Measurements from ENCODE around the gene ADAMTS13. TPM values are rescaled to one million over a fixed set of nuclear protein-coding genes. Genes with fewer than 3 reads are reported as not detected.
"Not testable (repeated sequence)": the region's sequence is repeated elsewhere in the genome, so short reads cannot be mapped to it uniquely, and the experiment has no call there.

ADAMTS13 gene
- polyA plus RNA-seq (ENCODE audit: insufficient read length in 10 of 10), result 1 to 10 TPM; 3.8 to 8.6 (median 5.9) TPM
- long read RNA-seq, donor 1, result 0 reads
- long read RNA-seq, donor 2, result 0 reads
- long read RNA-seq, donor 3, result 0 reads
- long read RNA-seq, donor 4, result 0 reads
- long read RNA-seq, donor 5, result 0 reads
- long read RNA-seq, donor 6, result 0 reads
- long read RNA-seq, donor 7, result 0 reads
- long read RNA-seq, donor 8, result 0 reads
- long read RNA-seq, donor 9, result 0 reads

DNA sequence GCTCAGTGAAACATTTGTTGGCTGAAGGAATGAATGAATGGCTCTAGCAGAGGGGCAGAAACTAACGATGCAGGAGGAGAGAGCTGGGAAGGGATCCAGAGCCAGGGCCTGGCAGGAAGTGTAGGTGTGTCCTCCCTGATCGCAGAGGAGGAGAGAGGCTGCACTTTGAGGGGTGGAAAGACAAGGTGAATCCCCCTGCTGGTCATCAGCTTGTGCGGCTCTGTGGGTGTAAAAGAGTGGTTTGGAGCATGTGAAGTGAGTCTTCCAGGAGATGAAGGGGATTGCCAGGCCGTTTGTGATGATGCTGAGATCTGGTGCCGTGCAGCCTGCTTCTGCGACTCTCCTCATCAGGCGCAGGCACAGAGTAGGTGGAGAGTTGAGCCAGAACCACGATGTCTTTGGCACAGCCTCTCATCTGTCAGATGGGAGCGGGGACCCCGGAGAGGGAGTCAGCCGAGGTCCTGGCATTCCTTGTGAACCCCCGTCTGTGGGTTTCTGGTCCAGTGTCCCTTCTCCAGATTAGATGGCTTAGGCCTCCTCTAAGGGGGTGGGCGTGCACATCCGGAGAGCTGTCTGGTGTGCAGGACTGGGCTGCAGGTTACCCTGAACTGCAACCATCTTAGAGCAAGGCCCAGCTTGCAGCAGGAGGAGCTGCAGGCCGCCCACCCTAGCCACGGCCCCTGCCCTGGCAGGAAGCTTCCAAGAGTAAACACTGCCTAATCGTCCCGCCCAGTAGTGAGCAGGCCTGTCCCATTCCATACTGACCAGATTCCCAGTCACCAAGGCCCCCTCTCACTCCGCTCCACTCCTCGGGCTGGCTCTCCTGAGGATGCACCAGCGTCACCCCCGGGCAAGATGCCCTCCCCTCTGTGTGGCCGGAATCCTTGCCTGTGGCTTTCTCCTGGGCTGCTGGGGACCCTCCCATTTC, at the start of gene ADAMTS13:
ADAMTS13 (plus strand) TSS at position 753 of the 928 bp plus-strand sequence; CDS start at position 830, 77 bp downstream.
- DNase-seq, result no peak

DNA sequence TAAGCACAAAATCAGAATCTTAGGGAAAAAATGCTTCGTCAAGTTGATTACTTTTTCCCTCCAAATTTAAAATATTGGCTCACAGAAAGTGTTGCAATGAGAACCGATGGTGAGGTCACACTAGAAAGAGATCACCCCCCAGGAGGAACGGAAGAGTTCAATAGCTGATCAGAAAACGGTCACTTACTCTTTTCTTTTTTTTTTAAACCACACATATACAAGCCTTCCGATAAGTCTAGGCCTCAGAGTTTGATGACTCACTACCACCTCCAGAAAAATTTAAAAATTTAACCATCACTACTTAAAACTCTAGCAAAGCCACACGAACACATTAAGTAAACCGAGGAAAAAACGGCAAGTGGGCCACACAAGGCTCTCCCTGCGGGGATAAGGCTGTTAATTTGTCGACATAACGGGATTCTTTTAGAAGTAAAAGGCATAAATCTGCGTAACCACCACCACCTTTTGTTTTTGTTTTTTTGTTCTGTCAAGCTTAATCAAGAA, 47.5 kb upstream of the ADAMTS13 start:
- DNase-seq, result peak in 1 of 3 donors; percentile 22

DNA sequence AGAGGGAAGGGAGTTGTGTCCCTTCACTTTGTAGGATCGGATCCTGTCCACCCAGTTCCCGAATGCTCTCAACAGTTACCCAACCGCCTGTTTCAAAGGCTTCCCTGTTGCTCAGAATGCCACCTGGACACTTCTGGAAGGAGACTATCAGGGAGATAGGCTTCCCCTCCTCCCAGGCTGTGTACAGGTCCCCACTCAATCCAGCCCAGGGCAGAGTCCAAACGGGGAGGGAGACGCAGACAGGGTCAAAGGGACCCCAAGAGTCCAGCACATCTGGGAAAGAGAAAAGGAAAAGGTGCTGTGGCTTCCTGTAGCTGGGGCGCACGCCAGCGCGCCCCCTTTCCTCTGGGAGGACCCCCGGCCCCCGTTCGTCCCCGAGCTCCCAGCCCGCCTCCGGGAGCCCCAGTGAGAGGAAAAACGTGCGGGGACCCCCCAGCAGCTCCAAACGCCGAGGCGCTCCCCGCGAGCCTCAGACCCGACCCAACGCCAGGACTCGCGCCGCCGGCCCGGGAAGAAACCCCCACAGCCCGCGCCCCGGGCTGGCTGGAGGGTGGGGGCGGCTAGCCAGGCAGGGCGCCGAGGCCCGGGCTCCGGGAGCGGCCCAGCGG, 46.9 kb upstream of the ADAMTS13 start:
- peak in 2 of 3 donors; percentile 17 to 61 for DNase-seq

DNA sequence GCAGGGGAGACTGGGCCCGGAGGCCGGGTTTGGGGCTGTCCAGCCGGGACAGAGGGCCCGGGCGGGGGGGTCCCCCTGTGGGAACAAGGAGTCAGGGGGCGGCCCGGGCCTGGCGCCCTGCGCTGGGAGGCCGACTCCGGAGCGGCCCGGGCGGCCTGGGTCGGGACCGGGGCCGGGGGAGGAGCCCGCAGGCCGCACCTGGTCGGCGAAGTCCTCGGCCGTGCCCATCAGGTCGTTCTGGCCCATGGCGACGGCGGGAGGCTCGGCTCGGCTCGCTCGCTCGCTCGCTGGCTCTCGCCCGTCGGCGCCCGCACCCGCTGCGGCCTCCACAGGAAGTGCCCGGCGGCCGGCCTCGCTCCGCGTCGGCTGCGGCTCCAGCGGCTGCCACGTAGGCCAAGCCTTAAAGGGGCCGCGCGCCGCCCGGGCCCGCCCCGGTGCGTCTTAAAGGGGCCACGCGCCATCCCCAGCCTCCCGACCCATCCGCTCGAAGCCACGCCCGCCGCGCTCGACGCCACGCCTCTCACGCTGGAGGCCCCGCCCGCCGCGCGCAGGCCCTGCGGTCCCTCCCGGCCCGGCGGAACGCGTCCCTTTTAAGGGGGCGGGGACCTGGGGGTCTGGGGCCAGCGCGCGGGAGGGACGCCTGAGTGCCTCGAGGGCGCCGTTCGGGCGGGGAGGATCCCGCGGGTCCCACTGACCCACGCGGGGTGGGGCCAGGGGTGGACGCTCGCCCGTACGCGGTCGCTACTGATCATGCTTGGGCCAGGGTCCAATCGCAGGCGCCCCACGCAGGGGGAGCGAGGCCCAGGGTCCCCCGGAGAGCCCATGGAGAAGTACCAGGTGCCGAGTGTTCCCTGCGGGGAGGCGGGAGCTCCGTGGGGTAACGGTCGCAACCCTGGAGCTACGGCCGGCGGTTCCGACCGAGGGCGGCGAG, 46.2 kb upstream of the ADAMTS13 start, which contains the start of the genes STKLD1 and SURF4:
STKLD1 (plus strand) TSS at position 643 of the 931 bp plus-strand sequence; CDS start at position 751, 108 bp downstream.
SURF4 (minus strand) TSS at position 337 of the 931 bp plus-strand sequence; CDS start at position 246, 91 bp downstream.
- DNase-seq, result peak; percentile 97 to 98 (median 97)

DNA sequence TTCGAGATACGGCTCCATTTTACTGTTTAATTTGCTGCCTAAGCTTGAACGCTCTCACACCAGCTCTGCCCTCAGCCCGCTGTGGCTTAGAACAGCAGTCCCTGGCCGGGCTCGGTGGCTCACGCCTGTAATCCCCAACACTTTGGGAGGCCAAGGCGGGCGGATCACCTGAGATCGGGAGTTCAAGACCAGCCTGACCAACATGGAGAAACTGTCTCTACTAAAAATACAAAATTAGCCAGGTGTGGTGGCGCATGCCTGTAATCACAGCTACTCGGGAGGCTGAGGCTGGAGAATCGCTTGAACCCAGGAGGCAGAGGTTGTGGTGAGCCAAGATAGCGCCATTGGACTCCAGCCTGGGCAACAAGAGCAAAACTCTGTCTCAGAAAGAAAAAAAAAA, 44.9 kb upstream of the ADAMTS13 start:
- DNase-seq, result not testable (repeated sequence)

DNA sequence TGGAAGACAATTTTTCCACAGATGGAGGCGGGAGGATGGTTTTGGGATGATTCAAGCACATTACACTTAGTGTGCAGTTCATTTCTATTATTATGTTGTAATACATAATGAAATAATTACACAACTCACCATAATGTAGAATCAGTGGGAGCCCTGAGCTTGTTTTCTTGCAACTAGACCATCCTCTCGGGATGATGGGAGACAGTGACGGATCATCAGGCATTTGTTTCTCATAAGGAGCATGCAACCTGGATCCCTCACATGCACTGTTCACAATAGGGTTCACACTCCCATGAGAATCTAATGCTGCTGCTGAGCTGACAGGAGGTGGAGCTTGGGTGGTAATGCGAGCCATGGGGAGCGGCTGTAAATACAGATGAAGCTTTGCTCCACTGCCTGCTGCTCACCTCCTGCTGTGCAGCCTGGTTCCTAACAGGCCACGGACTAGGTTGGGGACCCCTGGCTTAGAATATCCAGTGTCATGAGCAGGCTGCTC, 44.4 kb upstream of the ADAMTS13 start:
- peak in 2 of 3 donors; percentile 31 to 37 for DNase-seq

DNA sequence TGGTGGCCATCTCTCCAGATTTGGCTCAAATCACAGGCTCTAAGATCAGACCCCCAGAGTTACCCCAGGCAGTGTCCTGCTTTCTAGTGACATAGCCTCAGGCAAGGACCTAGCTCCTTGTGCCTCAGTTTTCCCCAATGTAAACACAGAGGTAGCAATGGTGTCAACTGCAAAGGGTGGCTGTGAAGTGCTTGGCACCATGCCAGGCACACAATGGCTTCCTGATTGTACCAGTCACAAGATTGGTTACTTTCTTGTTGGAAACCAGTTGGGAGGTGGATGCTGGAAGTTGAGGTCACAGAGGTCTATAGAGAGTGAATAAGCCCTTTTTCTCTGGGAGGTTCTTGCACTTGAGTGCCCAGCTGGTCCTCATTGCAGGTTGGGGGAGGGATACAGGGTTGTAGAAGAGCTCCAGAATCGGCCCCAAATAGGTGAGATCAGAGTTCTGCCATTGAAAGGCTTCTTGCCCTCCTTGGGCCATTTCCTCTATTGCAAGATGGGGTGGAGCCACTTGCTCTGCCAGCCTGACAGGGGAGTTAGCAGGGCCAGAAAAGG, 43.7 kb upstream of the ADAMTS13 start:
- DNase-seq, result no peak

DNA sequence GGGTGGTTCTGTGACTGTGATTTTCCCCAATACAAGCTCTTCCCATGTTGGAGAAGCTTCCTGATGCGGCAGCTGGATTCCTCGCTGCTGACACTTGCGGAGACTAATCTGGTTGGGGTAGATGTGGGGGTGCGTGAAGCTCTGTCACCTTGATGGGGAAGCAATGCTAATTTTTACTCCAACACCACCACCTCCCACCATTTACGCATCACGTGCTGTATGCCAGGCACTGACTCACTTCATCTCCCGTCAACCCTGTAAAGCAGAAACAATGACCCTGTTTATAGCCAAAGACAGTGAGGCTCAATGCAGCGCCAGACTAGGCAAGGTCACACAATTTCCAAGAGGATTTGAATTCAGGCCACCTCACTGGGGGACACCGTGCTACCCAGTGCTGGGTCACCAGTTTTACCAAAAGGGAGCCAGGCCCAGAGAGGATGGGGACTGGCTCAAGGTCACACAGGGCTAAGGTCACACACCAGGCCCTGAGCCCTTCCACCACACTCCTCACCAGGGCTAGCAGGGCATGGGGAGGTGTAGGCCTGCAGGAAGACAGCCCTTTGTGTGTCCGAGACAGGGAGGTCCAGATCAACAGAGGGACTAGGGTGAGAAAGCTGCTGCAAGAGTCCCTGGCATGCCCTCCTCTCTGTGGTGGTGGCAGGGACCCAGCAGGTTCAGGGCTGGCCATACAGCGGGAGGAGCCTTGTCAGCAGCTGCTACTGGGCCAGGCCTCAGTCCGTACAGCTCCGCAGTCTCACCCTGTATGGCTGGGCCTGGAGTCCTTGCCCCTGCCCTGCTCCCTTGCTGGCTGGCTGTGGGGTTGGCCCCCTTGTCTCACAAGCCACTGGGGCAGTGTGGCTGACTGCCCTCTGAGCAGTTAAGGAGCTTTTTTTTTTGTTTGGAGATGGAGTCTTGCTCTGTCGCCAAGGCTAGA, 42.7 kb upstream of the ADAMTS13 start:
- no peak for DNase-seq

DNA sequence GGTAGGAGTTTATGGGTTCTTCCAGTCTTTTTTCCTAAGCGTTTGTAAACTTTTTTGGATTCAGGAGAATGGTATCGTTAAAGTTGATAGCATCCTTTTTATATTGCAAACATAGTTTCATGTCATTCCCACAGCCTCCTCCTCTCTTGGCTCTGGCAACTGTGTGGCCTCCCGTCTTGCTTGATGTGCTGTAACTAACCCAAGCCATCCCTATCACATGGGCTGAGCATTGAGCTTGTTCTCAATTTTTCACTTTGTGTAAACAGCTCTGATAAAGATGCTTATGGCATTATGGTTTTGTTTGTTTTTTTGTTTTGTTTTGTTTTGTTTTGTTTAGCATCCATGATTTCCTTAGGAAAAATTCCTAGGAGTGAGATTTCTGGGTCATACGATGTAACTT, 41.4 kb upstream of the ADAMTS13 start:
- DNase-seq, result no peak

DNA sequence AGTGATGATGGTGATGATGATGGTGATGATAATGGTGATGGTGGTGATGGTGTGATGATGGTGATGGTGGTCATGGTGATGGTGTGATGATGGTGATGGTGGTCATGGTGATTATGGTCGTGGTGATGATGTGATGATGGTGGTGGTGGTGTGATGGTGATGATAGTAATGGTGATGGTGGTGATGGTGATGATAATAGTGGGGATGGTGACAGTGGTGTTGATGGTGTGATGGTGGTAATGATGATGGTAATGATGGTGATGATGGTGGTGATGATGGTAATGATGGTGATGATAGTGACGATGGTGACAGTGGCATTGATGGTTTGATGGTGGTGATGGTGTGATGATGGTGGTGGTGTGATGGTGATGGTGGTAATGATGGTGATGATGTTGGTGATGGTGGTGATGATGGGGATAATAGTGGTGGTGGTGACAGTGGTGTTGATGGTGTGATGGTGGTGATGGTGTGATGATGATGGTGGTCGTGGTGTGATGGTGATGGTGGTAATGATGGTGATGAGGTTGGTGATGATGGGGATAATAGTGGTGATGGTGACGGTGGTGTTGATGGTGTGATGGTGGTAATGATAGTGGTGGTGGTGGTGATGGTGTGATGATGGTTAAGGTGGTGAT, 39.5 kb upstream of the ADAMTS13 start:
- no peak for DNase-seq

DNA sequence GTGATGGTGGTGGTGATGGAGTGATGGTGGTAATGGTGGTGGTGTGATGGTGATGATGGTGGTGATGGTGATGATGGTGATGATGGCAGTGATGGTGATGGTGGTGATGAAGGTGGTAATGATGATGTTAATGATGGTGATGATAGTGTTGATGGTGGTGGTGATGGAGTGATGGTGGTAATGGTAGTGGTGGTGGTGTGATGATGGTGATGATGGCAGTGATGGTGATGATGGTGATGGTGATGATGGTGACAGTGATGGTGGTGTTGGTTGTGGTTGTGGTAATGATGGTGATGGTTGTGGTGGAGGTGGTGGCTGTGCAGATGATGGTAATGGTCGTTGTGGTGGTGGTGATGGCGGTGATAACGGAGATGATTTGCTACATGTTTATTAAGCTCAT, 38.7 kb upstream of the ADAMTS13 start:
- no peak for DNase-seq

DNA sequence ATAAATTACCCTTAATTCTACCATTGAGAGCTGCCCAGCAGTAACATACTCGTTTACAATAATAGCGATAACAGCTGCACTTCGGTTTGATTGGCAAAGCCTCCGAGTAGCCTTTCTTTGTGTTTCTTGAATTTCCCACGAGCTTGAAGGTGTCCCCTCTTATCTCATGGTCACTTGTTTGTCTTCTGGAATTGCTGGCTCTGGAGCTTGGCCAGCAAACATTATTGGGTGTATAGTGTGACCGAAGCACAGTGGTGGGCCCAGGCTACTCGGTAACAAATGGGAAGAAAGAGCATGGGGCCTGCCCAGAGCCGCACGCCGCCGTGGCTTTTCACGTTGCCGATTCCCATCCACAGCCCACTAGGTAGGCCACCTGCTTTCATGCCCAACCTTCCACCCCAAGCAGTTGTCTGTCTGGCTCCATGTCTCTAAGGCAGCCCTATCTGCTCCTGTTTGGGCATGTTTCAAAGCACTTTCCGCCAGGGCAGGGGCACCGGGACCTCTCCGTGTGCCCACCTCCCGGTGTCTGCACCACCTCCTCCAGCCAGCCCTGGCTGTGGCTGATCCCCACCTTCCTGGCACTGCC, 37.3 kb upstream of the ADAMTS13 start:
- no peak for DNase-seq

DNA sequence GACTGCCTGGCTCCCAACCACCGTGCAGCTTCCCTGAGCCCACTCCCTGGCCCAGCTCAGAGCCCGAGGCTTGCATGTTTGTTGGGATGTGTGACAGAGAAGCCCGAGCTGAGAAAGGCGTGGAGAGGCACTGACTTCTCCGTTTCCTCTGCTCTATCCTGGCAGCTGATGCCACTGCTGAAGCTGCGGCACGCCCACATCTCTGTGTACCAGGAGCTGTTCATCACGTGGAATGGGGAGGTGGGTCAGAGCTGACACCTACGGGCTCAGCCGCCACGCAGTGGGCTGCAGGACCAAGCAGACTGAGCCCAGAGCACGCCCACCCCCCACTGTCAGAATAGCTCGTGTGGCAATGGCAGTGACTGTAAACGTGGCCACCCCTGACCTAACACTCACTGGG, 36.7 kb upstream of the ADAMTS13 start:
- DNase-seq, result no peak

DNA sequence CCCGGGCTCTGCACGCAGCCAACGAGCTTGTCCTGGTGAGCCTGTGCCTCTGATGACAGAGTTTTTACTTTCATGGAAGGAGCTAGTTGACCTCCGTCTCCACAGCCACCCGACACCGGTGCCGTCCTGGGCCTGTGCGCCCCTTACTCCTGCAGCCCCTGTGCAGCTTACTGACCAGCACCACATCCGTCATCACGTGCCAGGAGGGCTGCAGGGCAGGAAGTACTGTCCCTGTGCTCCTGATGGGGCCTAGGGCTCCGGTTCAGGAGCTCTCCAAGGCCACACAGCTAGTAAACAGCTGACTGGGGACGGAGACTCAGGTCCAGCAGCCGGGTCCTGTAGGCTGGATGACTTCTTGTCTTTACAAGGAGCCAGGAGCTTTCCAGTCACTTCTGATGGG, 35.8 kb upstream of the ADAMTS13 start:
- no peak for DNase-seq

DNA sequence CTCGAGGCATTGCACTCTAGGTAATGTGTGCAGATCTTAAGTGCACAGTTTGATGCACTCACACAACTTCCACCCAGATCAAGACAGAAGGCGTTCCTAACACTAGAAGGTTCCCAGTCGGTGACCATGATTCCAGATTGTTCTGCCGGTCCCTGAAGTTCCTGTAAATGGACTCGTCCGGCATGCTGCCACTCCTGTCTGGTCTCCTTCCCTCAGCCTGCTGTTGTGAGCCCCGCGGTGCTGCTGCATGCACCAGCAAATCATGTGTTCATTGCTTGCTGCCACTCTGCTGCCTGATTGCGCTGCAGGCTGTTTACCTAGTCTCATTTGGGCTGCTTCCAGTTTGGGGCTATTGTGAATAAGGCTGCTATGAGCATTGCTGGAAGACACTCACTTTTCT, 34.5 kb upstream of the ADAMTS13 start:
- DNase-seq, result no peak

DNA sequence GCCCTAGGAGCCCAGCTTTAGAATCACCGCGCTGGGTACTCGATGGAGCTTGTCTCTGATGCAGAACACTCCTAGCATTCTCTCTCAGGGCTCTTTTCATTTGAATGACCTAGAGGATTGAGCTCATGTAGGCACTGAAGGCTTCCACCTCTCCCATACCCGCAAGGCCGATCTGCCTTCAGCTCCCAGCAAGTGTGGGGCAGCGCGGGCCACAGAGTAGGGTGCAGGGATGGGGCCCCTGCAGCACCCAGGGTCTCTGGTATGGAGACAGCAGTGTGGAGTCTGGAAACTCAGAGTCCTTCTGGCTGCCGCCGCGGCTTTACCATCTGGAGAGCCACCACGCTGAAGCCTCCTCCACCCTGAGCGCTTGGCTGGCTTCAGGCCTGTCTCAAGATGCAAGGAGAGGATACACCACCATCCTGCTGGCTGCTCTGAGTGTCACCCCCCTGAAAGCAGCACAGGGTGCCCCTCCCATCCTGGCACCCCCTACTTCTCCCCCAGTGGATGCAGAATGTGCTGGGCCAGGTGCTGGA, 33.1 kb upstream of the ADAMTS13 start:
- no peak for DNase-seq

DNA sequence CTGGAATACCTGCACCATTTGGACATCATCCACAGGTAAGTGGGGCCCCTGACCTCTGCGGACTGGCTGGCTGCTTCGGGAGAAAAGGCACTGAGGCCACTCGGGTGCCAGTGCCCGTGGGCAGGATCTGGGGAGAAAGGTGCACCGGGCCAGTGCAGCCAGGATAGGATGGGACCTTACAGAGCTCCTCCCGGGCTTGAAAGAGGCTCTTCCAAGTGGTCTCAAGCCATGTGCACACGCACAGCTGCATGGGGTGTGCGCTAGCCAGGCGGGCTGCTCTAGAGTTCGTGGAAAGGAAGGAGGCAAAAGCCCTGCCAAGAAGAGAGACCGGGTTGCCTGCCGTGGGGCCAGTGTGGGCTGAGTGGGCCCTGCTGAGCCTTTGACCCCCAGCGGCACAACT, 32.6 kb upstream of the ADAMTS13 start:
- DNase-seq, result no peak

DNA sequence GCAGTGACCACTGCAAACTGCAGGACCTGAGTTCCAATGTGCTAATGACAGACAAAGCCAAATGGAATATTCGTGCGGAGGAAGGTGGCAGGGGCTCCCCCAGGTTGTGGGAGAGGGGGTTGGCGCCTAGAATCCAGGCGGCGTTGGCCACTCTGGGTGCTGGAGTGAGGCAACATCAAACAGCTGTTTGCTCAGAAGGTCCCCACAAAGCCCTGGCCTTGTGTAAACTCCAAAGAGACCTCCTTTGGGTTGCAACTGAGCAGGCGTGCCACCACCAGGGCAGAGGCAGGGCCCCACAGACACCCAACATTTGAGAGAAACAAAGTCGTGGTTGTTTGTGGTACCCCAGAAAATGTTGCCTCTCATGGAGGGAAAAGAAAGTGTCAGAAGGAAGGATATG, 31.5 kb upstream of the ADAMTS13 start:
- DNase-seq, result no peak
